Transverse colon (tissue), 4 donors: ENCODE measurements around the gene DENND1A. TPM values are rescaled to one million over a fixed set of nuclear protein-coding genes. Genes with fewer than 3 reads are reported as not detected.
"Not testable (repeated sequence)": the region's sequence is repeated elsewhere in the genome, so short reads cannot be mapped to it uniquely, and the experiment has no call there.

ENCODE experiments used
- DNase-seq: peaks from one replicate; pipeline ENCODE4 v3.0.0-alpha.2; 2019
- H3K27ac ChIP-seq, 4 donors: fragments of 200-600 bp; sonication (generic); 2 replicates each; pipeline ENCODE4 v1.5.1; 2016 to 2018; ENCODE audit warnings: inconsistent platforms in 4 of 4
- H3K27me3 ChIP-seq: fragments of 200-600 bp; sonication (generic); 2 replicates; pipeline ENCODE4 v1.5.1; 2017; ENCODE audit warnings: inconsistent platforms
- H3K36me3 ChIP-seq, 4 donors: fragments of 200-600 bp; sonication (generic); 2 replicates each; pipeline ENCODE4 v1.5.1; 2017 to 2019; ENCODE audit warnings: inconsistent platforms in 4 of 4
- H3K4me1 ChIP-seq, 4 donors: fragments of 200-600 bp; sonication (generic); 2 replicates each; pipeline ENCODE4 v1.5.1; 2017 to 2020; ENCODE audit warnings: inconsistent platforms in 4 of 4
- H3K4me3 ChIP-seq, 4 donors: fragments of 200-600 bp; sonication (generic); 1 replicate in 1 of 4; 2 replicates in 3 of 4; pipeline versions ENCODE4 v1.5.1 to v1.6.1; 2017 to 2019; ENCODE audit warnings: inconsistent platforms in 4 of 4
- H3K9me3 ChIP-seq, 2 donors: fragments of 200-600 bp; sonication (generic); 2 replicates each; pipeline ENCODE4 v1.5.1; 2017 to 2019; ENCODE audit warnings: inconsistent platforms in 2 of 2
- CTCF ChIP-seq, 5 experiments: fragments of 200-600 bp in 3 of 5; fragments of 450-650 bp in 2 of 5; sonication (generic) in 3 of 5; IDR thresholded peaks; 1 replicate in 2 of 5; 2 replicates in 3 of 5; pipeline ENCODE4 v1.5.1; 2016 to 2017; ENCODE audit warnings: antibody characterized with exemption in 5 of 5, inconsistent platforms in 3 of 5, mild to moderate bottlenecking in 2 of 5, moderate library complexity in 1 of 5
- EP300 ChIP-seq: sonication (generic); formaldehyde crosslinking; IDR thresholded peaks from one replicate; pipeline ENCODE4 v1.6.1; 2017; ENCODE audit warnings: antibody characterized with exemption, low read depth
- POLR2A ChIP-seq: fragments of 450-650 bp; IDR thresholded peaks from one replicate; pipeline ENCODE4 v1.6.1; 2016; ENCODE audit warnings: antibody characterized with exemption, mild to moderate bottlenecking, moderate library complexity
- POLR2AphosphoS5 ChIP-seq, 3 donors: sonication (generic); formaldehyde crosslinking; IDR thresholded peaks; one replicate each; pipeline ENCODE4 v1.6.1; 2016; ENCODE audit warnings: antibody characterized with exemption in 3 of 3
- WGBS, 2 donors: methylation state at CpG; one replicate each; pipeline ENCODE4 v1.1.5; 2018; ENCODE audit warnings: low coverage in 1 of 2; 5-methylcytosine and 5-hydroxymethylcytosine counted together
- in situ Hi-C, 4 donors: fragments of 200-750 bp; cut with MboI; loops; one replicate each; pipeline versions ENCODE4 v1.15.0 to v1.15.1; 2017; ENCODE audit warnings: low sequenced_read_pairs in 3 of 4, low pct_ligation_motif_present in 1 of 4, low pct_unique_long_range_greater_than_20kb in 1 of 4
- intact Hi-C: fragments of 100-400 bp; cut with DNase I; formaldehyde crosslinking; loops from one replicate; pipeline ENCODE4 v1.15.1; 2023; ENCODE audit warnings: low total_unique reads
- total RNA-seq, 4 donors: library from RNA; depleted of rRNA; stranded (reverse); fragments of >200 nt; gene quantifications; one replicate each; pipeline ENCODE4 v1.1.0, GENCODE V29; 2016

DENND1A gene
- total RNA-seq, 4 donors from 2014 or later: 12.5 to 78.6 (median 40.0) TPM

GRCh38 chr9:123893831-123894460 is 36.0 kb downstream of the DENND1A start:
- WGBS, 2 donors: 52 to 58% methylated on average over 3 to 4 of the region's 4 CpGs
- intact Hi-C loops: no loop called here
- Histone ChIP-seq H3K4me3 (no peak overlapping the region), H3K27me3 (no peaks in the 10 kb centered on the region), H3K36me3 (no peaks in the 10 kb centered on the region), H3K4me1 (no peaks in the 10 kb centered on the region), H3K27ac (no peak overlapping the region), H3K9me3 (no peaks in the 10 kb centered on the region)
- TF ChIP-seq CTCF (IDR thresholded peaks at IDR 0.05) (no peak), POLR2A (no peak), EP300 (no peak), POLR2AphosphoS5 (IDR thresholded peaks at IDR 0.05) (no peak)
- DNase-seq: no peak
- in situ Hi-C loops: no loop called here

- Histone ChIP-seq H3K4me3 (no peak overlapping the region), H3K36me3 (no peaks in the 10 kb centered on the region), H3K27me3 (no peaks in the 10 kb centered on the region), H3K27ac (no peak overlapping the region), H3K4me1 (no peaks in the 10 kb centered on the region), H3K9me3 (no peaks in the 10 kb centered on the region)
- 88 to 92% methylated on average over 3 of the region's 3 CpGs for WGBS, 2 donors
- no peak for TF ChIP-seq CTCF (IDR thresholded peaks at IDR 0.05)
- TF ChIP-seq POLR2AphosphoS5 (IDR thresholded peaks at IDR 0.05): no peak
- no peak for TF ChIP-seq EP300
- TF ChIP-seq POLR2A: no peak
- in situ Hi-C loops (no loop called here), intact Hi-C loops (no loop called here)
- DNase-seq: no peak
Observed at GRCh38 chr9:123893115-123893514, 36.8 kb downstream of the DENND1A start.

- DNase-seq: no peak
- 96 to 100% methylated on average over 1 of the region's 1 CpG for WGBS, 2 donors
- Histone ChIP-seq H3K27ac (no peak overlapping the region), H3K4me1 (no peaks in the 10 kb centered on the region), H3K27me3 (no peaks in the 10 kb centered on the region), H3K4me3 (no peak overlapping the region), H3K9me3 (no peaks in the 10 kb centered on the region), H3K36me3 (no peaks in the 10 kb centered on the region)
- intact Hi-C loops: no loop called here
- no peak for TF ChIP-seq CTCF (IDR thresholded peaks at IDR 0.05)
- no peak for TF ChIP-seq EP300
- TF ChIP-seq POLR2A: no peak
- no peak for TF ChIP-seq POLR2AphosphoS5 (IDR thresholded peaks at IDR 0.05)
- in situ Hi-C loops: no loop called here
Observed at GRCh38 chr9:123887837-123888236, 42.1 kb downstream of the DENND1A start.

- in situ Hi-C loops, H3K4me1 ChIP-seq, DNase-seq, H3K36me3 ChIP-seq, H3K9me3 ChIP-seq, H3K27ac ChIP-seq, H3K27me3 ChIP-seq, intact Hi-C loops, H3K4me3 ChIP-seq: not testable (repeated sequence)
- WGBS, 2 donors: 92 to 97% methylated on average over 4 to 6 of the region's 6 CpGs
Observed at GRCh38 chr9:123885834-123886233, 44.1 kb downstream of the DENND1A start.

- H3K4me3 ChIP-seq: no peak overlapping the region
- H3K36me3 ChIP-seq: no peaks in the 10 kb centered on the region
- no peaks in the 10 kb centered on the region for H3K27me3 ChIP-seq
- H3K27ac ChIP-seq: no peak overlapping the region
- DNase-seq: no peak
- in situ Hi-C loops (no loop called here), intact Hi-C loops (no loop called here)
- H3K9me3 ChIP-seq: no peaks in the 10 kb centered on the region
- 89 to 92% methylated on average over 1 of the region's 1 CpG for WGBS, 2 donors
- H3K4me1 ChIP-seq: no peaks in the 10 kb centered on the region
- TF ChIP-seq EP300: no peak
- TF ChIP-seq POLR2A: no peak
- no peak for TF ChIP-seq POLR2AphosphoS5 (IDR thresholded peaks at IDR 0.05)
- no peak for TF ChIP-seq CTCF (IDR thresholded peaks at IDR 0.05)
Observed at GRCh38 chr9:123883634-123884033, 46.3 kb downstream of the DENND1A start.
